ENCODE data around the gene TMEM14C.
"Not testable (repeated sequence)": the region's sequence is repeated elsewhere in the genome, so short reads cannot be mapped to it uniquely, and the experiment has no call there.

- TF ChIP-seq, protein P1, sequence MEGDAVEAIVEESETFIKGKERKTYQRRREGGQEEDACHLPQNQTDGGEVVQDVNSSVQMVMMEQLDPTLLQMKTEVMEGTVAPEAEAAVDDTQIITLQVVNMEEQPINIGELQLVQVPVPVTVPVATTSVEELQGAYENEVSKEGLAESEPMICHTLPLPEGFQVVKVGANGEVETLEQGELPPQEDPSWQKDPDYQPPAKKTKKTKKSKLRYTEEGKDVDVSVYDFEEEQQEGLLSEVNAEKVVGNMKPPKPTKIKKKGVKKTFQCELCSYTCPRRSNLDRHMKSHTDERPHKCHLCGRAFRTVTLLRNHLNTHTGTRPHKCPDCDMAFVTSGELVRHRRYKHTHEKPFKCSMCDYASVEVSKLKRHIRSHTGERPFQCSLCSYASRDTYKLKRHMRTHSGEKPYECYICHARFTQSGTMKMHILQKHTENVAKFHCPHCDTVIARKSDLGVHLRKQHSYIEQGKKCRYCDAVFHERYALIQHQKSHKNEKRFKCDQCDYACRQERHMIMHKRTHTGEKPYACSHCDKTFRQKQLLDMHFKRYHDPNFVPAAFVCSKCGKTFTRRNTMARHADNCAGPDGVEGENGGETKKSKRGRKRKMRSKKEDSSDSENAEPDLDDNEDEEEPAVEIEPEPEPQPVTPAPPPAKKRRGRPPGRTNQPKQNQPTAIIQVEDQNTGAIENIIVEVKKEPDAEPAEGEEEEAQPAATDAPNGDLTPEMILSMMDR (IDR thresholded peaks at IDR 0.05; ENCODE audit: low read length), result not testable (repeated sequence)
- TF ChIP-seq EZH2 (IDR thresholded peaks at IDR 0.05; ENCODE audit: borderline replicate concordance, low read length), result not testable (repeated sequence)
These were observed 18.8 kb downstream of the TMEM14C start for GRCh38 chr6:10741643-10742042.
